Stimulated activated CD4-positive, alpha-beta T cell treated with anti-CD3 and anti-CD28 coated beads, Interleukin-12 subunit alpha, Interleukin-12 subunit beta, amount 100 ng/mL, for 48 hours (primary cell): ENCODE data around the gene ZNF732.
"Not testable (repeated sequence)": the region's sequence is repeated elsewhere in the genome, so short reads cannot be mapped to it uniquely, and the experiment has no call there.

Source experiments
- DNase-seq, 3 donors: peaks; one replicate each; pipeline ENCODE4 v3.0.0-alpha.2; 2020; ENCODE audit warnings: low read depth in 2 of 3, low spot score in 1 of 3

The ZNF732 gene

GRCh38 chr4:253936-254756 is 51.1 kb downstream of the ZNF732 start:
- no peak for DNase-seq

GRCh38 chr4:252065-252601 is 53.1 kb downstream of the ZNF732 start:
- no peak for DNase-seq

GRCh38 chr4:244471-244870 is 60.8 kb downstream of the ZNF732 start:
- DNase-seq, result peak; percentile 13 to 69 (median 30)

- DNase-seq, result no peak
Measured at GRCh38 chr4:243426-243825, 61.8 kb downstream of the ZNF732 start.

GRCh38 chr4:242121-242848 is 63.0 kb downstream of the ZNF732 start:
- DNase-seq, result peak; percentile 39 to 55 (median 53)

- DNase-seq, result not testable (repeated sequence)
Measured at GRCh38 chr4:241411-241810, 63.9 kb downstream of the ZNF732 start.

- DNase-seq, result no peak
Measured at GRCh38 chr4:236028-236427, 69.2 kb downstream of the ZNF732 start.

GRCh38 chr4:234178-234577 is 71.1 kb downstream of the ZNF732 start:
- no peak for DNase-seq

GRCh38 chr4:223913-224497 is 81.3 kb downstream of the ZNF732 start:
- DNase-seq, result no peak
